NCI-H2107 treated with DMSO at 0.1 percent for 48 hours (cell line): ENCODE results near the gene NT5C1A.
A peak's percentile ranks its signal among the peaks of the same experiment; 100 is the strongest.

Experiments
- DNase-seq: peaks from one replicate; lab custom pipeline; 2025; ENCODE audit not compliant: unreplicated experiment; lab: John Stamatoyannopoulos, UW

Gene NT5C1A

GRCh38 chr1:39613250-39613649, 58.7 kb downstream of the NT5C1A start:
- no peak for DNase-seq

GRCh38 chr1:39609618-39610331, 62.1 kb downstream of the NT5C1A start:
- peak; percentile 98 for DNase-seq
